Measurements from ENCODE around the gene DAP.

Gene DAP

DNA sequence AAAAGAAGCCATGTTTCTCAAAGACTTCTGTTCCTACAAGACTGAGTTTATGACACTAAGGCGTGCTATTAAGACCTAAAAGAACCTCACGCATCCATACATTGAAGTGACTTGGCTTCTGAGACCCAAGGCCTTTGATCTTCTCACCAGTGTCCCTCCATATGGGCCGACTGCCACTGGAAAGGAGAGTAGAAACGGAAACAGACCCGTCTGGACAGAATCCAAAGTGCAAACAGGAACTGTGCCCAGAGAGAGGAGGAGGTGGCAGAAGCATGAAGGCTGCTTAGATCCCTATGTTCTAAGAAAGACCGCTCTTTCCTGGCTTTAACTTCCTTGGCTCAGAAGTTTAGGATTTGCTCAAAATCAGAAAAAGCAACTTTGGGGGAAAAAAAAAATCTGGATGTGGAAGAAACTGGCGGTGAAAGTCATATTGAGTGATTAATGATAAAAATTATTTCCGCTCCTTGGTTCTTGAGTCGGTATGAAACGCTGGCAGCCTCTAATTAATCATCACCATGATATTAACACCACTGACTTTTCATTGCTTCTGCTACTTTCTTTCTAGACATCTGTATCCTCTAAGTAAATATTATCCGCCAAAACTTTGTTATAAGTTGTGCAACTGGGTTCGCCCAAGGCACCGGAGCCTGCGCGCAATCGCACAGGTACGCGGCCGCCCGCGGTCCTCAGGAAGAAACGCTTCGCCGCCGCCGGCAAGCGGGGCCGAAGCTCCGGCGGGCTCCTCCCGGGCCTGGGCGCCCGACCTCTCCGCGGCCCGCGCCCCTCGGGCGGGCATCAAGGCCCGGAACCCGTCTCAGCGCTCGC is 726 bp downstream of the DAP start:
- DNase-seq: peak in 6 of 14 donors; percentile 25 to 51 (median 36)

DNA sequence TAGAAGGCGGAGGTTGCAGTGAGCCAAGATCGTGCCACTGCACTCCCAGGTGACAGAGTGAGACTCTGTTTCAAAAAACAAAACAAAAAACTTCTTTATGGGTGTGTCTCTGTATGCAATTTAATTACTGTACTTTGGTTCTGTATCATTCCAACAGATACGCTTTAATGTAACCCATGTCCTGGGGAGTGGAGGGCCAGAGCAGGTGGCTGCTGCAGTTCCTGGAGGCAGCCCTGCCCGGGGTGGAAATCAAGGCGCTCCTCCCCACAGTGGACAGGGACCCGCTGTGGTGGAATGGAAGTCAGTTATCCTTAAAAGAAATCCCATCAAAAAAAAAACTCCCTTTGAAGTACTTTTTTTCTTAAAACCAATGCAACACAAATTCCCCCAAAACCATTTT is 1.9 kb downstream of the DAP start:
- DNase-seq: no peak

DNA sequence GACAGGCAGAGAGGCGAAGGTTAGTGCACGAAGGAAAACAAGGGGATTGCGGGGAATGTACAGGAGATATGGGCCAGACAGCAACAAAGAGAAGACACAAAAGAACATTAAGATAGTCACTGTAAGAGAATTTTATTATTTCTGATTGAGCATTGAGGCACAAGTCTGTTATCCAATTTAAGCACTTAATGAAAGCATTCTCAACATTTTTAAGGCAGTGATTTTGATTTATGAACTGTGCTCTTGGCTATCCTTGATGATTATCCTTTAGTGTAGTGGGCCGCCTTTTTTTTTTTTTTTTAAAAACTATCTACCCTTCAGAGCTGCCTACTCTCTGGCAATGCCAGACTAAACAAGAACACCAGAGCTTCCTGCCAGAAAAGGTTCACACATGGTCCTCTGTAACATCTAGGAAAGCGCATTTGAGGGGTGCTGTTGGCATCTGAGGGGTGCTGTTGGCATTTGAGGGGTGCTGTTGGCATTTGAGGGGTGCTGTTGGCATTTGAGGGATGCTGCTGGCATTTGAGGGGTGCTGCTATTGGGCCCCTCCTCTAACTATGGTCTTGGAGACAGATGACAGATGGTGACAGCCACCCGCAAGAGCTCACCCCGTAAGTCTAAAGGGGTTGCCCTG is 3.0 kb downstream of the DAP start:
- no peak for DNase-seq

DNA sequence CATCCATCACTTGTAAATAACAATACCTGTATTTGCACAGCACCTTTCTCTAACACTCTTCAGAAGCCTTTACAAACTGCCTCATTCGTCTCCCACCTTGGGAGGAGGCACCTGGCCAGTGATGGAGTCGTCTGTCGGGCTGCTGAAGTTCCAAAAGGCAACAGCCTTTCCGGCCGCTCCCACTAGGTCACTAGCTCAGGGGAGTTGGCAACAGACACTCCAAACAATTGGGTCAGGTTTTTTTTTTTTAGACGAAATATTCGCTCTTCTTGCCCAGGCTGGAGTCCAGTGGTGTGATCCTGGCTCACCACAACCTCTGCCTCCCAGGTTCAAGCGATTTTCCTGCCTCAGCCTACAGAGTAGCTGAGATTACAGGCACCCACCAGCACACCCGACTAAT is 4.0 kb downstream of the DAP start:
- no peak for DNase-seq

DNA sequence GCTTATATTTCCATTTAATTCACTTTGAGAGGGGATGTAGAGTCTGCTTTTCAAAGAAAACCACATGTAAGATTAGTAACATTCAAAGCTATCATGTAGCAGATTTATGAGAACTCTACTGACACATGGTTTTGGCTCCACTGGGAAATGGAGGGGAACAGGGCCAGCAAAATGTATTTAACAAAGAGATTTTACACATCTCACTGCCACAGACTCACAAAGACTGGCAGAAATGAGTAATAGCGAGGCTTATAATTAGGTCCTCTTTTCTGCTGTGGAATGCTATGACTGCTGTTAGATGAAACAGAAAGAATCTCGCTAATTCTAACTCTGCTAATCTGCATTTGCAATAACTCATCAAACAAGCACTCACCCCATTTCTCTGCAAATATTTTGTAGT is 4.5 kb downstream of the DAP start:
- no peak for DNase-seq

DNA sequence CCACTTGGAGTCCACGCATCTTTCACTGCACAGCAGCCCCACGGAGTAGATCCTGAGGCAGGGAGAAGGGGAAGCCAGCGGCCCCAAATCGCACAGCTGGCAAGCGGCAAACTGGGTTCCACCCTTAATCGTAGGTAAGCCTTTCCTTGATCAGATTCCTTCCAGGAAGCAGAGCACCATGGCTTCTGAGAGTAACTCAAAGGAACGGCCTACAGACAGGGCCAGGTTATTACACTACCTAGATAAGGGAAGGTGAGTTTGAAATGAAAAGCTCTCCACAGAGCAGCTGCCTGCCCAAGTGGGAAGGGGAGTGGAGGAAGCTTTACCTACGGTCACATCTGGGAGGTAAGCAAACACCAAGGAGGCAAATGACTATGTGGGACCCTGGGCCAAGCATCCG is 7.9 kb downstream of the DAP start:
- DNase-seq: no peak

DNA sequence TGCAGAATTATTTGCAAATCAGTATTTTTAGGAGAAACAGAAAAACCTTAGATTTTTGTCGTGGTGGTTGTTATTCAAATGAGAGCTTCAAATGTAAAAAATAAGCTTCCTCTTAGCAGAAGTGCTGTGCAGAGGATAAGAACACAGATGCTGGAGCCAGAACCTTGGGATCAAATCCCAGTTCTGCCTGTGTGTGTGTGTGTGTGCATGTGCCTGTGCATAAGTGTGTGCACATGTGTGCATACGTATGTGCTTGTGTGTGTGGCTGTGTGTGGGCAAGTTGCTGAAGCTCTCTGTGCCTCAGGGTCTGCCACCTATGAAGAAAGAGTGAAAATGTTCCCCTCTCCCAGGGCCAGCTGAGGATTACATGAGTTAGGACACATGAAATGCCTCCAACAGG is 8.6 kb downstream of the DAP start:
- DNase-seq: no peak

DNA sequence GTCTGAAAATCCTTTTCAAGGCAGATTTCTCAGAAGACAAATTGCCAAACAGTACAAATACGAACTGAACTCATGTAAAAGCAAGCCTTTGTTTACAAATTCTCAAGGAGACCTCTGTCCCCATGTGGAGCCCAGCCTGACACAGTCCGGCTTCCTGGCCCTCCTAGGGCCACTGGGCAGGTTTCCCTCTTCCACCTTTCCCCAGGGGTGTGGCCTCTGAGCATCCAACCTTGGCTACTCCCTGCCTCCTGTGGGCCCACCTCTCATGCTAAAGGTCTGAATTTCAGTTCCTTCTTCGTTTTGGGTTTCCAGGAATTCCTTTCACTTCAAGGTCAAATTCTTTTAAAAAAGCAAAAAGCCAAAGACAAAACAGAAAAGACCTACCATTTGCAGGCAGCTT is 10.1 kb downstream of the DAP start:
- DNase-seq: no peak

DNA sequence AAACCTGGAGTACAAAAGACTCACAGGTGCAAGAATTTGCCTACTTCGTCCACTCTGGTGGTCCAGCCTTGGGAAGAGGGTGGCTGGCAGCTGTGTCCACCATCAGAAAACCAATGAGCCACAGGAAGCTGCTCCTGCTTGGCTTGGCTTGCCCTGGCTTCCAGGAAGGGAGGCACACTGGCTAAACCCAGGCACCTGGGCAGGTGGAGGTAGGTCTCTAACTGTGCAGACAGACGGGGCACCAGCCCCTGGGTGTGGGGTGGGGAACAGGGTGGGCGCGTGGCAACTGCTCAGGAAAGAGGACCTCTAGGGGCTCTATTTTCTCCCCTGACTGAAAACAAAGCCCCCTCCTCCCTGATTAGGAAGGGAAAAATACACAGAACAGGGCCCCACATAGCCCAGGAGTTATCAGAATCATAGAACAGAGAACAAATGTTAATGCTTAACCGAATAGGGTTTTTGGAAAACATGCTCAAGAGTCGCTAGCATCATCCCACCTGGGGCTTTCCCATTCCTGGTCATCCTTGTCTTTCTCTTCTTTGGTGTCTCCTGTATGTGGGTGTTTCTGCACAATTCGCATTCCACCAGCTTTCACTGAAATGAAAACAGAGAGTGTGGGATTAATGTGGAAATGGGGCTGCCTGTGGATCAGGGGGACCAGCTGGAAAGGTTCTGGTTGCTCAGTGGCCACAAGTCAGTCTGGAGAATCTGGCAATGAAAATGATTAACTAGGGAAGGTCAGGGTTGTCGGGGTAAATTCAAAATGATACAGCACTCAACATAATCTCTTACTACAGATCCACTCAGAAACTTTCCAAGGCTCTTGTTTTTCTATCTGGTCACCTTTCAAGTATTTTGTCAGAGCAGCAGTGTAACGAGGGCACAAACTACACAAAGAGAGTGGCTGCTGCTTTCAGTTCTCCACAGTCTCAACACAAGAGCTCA is 13.1 kb downstream of the DAP start:
- DNase-seq: no peak

DNA sequence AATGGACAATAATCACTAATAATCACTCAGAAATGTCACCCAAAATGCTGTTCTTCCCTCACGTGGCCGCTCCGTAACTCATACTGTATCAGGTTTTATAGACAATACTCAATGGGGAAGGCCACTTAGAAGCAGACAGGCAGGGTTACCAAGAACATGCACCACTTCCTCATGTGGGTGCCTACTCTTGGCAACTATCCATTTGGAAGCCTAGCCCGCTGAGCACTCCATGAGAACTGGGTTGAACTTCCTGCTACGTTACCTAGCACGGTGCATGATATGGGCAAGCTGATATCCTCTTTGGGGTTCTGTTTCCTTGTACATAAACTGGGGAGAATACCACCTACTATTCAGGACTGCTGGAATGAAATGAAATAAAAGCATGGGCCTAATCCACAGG is 14.3 kb downstream of the DAP start:
- DNase-seq: peak in 1 of 14 donors; percentile 7

DNA sequence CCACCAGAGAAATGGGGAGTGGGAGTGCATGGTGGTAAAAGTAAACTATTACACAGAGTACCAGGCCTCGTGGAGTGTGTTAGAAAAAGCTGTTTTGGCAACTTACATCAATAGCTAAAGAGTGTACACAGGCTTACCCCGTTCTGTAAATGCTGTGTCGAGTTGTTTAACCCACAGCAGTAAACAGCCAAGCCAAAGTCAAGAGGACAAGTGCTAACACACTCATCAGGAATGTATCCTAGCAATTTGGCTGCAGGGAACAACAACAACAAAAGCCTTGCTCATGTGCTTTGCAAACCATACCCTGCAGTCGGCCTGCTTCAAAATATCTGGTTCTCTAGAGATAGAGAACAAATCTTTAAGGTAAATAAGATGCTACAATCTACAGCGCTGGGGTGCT is 15.9 kb downstream of the DAP start:
- DNase-seq: no peak

DNA sequence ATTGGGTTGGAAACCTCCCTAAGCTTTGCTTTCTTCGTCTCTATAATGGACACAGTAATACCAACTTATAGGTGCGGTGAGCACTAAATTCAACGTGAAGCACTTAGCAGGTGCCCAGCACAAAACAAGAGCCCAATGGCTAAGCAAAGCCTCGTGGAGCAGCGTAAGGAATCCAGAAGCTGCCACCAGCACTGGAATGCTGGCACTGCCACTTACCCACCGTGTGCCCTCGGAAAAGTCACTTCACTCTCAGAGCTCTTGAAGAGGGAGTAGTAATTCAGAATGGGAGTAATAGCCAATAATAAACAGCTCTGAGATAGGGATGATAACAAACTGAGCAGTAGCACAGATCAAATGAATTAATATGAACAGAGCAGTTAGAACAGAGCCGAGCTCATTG is 16.4 kb downstream of the DAP start:
- DNase-seq: no peak

DNA sequence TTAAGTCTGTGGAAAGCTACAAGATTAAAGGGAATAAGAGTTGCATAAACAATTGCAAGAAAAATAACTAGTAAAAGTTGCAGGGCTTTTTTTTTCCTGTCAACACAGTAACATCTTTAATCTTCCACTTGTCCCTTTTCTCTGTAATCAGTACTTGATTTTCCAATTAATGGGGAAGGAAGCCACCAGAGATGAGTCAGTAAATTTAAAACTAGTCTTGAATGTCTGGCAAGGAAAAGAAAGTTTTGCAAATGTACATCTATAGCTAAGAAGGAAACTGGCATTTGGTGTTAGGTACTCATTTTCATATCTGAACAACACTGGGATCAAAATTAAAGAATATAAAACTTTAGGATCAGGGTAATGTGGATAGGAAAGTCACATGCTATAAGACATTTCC is 17.1 kb downstream of the DAP start:
- no peak for DNase-seq

DNA sequence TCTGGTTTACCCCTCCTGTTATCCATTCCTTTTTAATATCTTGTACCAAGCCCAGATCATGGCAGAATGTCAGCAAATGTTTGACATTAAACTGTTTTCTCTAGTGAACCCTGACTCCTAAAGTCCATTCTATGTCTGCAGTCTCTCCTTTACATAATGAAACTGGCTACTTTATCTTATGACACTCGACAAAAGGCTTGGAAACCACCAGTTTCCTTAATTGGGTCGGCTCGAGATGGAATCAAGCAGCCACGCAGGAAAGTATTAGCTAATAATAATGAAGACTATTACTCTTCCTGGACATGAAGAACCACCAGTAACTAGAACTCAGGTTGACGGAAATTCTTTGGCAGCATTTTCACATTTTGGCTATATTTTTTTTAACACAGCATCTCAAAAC is 17.5 kb downstream of the DAP start:
- no peak for DNase-seq

DNA sequence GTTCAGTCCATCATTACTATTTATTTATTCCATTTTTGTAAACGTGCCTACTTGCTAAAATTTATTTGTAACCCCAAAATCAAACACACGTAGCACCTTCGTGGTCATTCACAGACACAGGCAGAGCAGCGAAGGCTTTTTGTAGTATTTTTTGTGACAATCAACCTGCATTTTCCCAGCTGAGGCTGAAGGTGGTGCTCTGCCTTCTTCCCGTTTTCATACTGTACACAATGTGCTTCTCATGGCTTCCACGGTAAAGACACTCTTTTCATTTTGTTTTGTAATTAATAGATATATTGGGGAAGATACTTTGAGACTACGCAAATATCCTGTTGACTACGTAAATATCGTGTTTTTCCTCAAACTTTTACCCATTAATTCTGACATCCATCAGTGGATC is 19.4 kb downstream of the DAP start:
- DNase-seq: no peak

DNA sequence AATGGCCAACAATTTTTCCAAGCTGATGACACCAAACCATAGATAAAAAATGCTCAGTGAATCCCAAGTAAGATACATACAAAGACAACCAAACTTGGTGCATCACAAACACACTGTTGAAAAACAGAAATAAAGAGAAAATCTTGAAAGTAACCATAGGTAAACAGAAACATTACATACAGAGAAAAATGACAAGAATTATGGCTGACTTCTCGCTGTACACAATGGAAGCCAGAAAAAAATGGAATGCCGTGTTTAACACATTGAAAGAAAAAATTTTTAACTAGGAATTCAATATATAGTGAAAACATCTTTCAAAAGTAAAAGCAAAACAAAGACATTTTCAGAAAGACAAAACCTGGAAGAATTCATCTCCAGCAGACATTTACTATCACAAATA is 20.6 kb downstream of the DAP start:
- no peak for DNase-seq

DNA sequence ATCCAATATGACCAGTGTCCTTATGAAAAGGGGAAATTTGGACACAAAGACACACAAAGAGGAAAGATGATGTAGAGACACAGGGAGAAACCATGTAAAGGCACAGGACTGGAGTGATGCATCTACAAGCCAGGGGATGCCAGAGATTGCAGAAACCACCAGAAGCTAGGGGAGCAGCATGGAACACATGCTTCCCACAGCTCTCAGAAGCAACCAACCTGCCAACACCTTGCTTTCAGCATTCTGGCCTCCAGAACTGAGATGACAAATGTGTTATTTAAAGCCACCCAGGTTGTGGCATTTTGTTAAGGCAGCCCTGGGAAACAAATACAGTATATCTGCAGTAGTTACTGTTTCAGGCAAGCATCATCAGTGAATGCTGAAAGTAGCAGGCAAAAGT is 23.2 kb downstream of the DAP start:
- peak in 1 of 14 donors; percentile 22 for DNase-seq

DNA sequence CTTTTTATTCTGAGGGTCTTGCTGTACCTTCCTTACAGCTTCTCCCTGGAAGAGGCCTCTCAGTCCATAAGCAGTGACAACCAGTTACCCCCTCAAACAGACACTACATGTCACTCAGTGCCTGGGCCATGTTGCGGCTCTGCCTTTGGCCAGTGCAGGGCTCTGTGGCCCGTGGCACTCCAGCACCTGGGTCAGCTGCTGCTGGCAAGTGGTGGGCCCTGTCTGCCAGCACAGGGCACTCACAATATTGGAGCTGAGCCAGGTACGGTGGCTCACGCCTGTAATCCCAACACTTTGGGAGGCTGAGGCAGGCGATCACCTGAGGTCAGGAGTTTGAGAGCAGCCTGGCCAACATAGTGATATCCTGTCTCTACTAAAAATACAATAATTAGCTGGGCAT is 24.2 kb downstream of the DAP start:
- DNase-seq: no peak

DNA sequence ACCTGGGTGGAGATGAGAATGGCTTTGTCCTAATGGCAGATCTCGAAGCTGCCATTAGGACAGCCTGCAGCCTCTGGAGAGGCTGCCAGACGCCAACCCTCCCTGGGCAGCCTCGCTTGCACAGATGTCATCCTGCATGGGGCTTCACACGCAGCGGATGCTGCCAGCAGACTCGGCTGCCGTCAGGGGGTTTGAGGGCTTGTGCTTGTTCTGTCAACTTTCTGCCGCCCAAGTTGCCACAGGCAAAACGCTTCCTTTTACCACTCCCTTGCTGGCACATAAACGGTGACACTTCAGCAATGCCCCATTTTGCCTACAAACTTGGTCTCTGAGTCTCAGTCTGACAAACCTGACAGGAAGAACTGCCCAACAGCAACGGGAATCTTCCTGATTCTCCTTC is 24.7 kb downstream of the DAP start:
- peak in 1 of 14 donors; percentile 42 for DNase-seq

DNA sequence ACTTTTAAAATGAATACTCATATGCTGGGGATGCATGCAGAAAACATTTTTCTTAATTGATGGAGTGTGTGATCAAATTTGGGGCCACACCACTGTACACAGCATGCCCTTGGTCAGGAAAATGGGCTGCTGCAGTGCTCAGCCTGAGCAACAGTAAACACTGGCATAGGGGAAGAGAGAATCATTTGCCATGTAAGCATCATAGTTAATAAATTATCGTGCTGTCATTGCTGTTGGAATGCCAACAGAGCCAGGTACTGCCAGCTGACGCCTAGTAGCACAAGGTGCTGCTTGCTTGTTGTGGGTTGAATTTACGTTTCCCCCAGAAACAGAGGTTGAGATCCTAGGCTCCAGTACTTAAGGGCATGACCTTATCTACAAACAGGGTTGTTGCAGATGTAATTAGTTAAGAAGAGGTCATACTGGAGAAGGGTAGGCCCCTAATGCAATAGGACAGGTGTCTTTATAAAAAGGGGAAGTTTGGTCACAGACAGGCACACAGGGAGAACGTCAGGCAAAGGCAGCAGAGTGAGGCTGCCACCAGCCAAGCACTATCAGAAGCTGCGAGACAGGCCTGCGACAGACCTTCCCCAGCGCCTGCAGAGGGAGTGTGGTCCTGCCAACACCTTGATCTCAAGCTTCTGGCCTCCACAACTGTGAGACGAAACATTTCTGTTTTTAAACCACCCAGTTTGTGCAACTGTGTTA is 25.3 kb downstream of the DAP start:
- peak in 1 of 14 donors; percentile 45 for DNase-seq

DNA sequence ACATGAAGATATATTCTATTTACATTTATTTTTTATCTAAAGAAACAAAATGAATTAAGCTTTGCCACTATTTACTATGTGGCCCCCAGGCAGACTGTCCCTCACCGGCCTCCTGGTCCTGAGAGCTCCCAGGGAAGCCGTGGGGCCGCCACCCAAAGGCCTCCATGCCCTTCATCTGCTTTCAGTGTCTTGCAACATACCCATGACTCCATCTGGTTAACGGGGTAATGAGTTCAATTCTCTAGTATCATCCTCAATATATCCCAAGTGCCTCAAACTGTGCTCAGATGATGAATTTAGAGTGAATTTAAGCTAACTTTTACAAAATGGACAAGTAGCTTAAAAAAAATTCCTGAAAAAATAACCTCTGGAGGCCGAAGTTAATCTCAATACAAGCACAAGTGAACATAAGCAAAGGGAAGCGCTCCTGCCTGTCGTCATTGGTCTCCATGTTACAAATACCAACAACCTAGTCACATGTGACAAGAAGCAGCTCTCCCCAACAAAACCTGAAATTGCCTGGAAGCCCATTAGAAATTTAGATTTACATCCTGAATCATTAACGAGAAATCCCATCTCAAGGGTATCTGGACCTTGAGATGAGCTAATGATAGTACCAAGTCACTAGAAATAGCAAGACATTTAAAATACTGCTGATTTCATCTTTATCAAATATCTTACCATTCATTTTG is 26.1 kb downstream of the DAP start:
- DNase-seq: no peak

All from C1 segment of cervical spinal cord (tissue), 14 donors.